Superior temporal gyrus (tissue), 1 donor: ENCODE data around the gene IL3.

Source experiments
- DNase-seq: peaks from one replicate; pipeline ENCODE4 v3.0.0-alpha.2; 2016; ENCODE audit errors: extremely low spot score

Gene IL3

GRCh38 chr5:132057498-132058255, 2.8 kb upstream of the IL3 start:
- DNase-seq = no peak

GRCh38 chr5:132058646-132059042, 1.8 kb upstream of the IL3 start:
- DNase-seq = no peak

- DNase-seq = no peak
Measured at GRCh38 chr5:132059043-132059695, 1.3 kb upstream of the IL3 start.

- no peak for DNase-seq
Measured at GRCh38 chr5:132059696-132060500, 557 bp upstream of the IL3 start.

- DNase-seq = peak; percentile 79
Measured at GRCh38 chr5:132063090-132063911, 2.8 kb downstream of the IL3 start.

- DNase-seq = no peak
Measured at GRCh38 chr5:132064140-132064539, 3.7 kb downstream of the IL3 start.

- peak; percentile 83 for DNase-seq
Measured at GRCh38 chr5:132064738-132065331, 4.4 kb downstream of the IL3 start.

- peak; percentile 26 for DNase-seq
Measured at GRCh38 chr5:132065351-132065937, 5.0 kb downstream of the IL3 start.

- DNase-seq = no peak
Measured at GRCh38 chr5:132065951-132066701, 5.7 kb downstream of the IL3 start.

- no peak for DNase-seq
Measured at GRCh38 chr5:132066871-132067270, 6.4 kb downstream of the IL3 start.

GRCh38 chr5:132067451-132067850, 7.0 kb downstream of the IL3 start:
- DNase-seq = no peak

- no peak for DNase-seq
Measured at GRCh38 chr5:132067941-132068808, 7.7 kb downstream of the IL3 start.

GRCh38 chr5:132069561-132069960, 9.1 kb downstream of the IL3 start:
- no peak for DNase-seq

GRCh38 chr5:132069994-132070393, 9.5 kb downstream of the IL3 start:
- DNase-seq = no peak

- DNase-seq = no peak
Measured at GRCh38 chr5:132070460-132071337, 10.2 kb downstream of the IL3 start.

GRCh38 chr5:132071338-132071707, 10.9 kb downstream of the IL3 start:
- no peak for DNase-seq

GRCh38 chr5:132072070-132072469, 11.6 kb downstream of the IL3 start:
- no peak for DNase-seq

- DNase-seq = no peak
Measured at GRCh38 chr5:132072528-132072927, 12.1 kb downstream of the IL3 start.
